GM12801 (cell line): ENCODE measurements around the gene OBSCN.

Experiments
- CTCF ChIP-seq: IDR thresholded peaks from one replicate; pipeline ENCODE4 v1.5.1; 2011; ENCODE audit warnings: control low read depth; ENCODE audit not compliant: insufficient read length; ENCODE audit errors: extremely low read depth

The OBSCN gene

GRCh38 chr1:228297242-228297641 lies 89.4 kb downstream of the OBSCN start:
- no peak for TF ChIP-seq CTCF

- TF ChIP-seq CTCF: no peak
Measured at GRCh38 chr1:228297822-228298221, 90.0 kb downstream of the OBSCN start.

GRCh38 chr1:228298471-228298870 lies 90.6 kb downstream of the OBSCN start:
- TF ChIP-seq CTCF: no peak

- no peak for TF ChIP-seq CTCF
Measured at GRCh38 chr1:228299211-228299610, 91.4 kb downstream of the OBSCN start.

- no peak for TF ChIP-seq CTCF
Measured at GRCh38 chr1:228299901-228300300, 92.1 kb downstream of the OBSCN start.

- TF ChIP-seq CTCF: no peak
Measured at GRCh38 chr1:228302086-228302485, 94.2 kb downstream of the OBSCN start.

- TF ChIP-seq CTCF: no peak
Measured at GRCh38 chr1:228303596-228303995, 95.8 kb downstream of the OBSCN start.

GRCh38 chr1:228304225-228304624 lies 96.4 kb downstream of the OBSCN start:
- no peak for TF ChIP-seq CTCF
